NCI-H526 treated with DMSO at 0.1 percent for 48 hours (cell line): Measurements from ENCODE around the gene SAPCD1.

Experiments
- DNase-seq: peaks from one replicate; lab custom pipeline; 2025; lab: John Stamatoyannopoulos, UW

Gene SAPCD1

GRCh38 chr6:31729515-31729978 lies 32.9 kb upstream of the SAPCD1 start:
- DNase-seq, result peak; percentile 69

- DNase-seq, result peak; percentile 66
Measured at GRCh38 chr6:31729979-31730630, 32.4 kb upstream of the SAPCD1 start.

GRCh38 chr6:31730631-31731086 lies 31.8 kb upstream of the SAPCD1 start:
- no peak for DNase-seq

GRCh38 chr6:31732029-31732428 lies 30.4 kb upstream of the SAPCD1 start:
- DNase-seq, result no peak

GRCh38 chr6:31733734-31734133 lies 28.7 kb upstream of the SAPCD1 start:
- DNase-seq, result no peak

GRCh38 chr6:31734247-31734820 lies 28.1 kb upstream of the SAPCD1 start:
- no peak for DNase-seq

GRCh38 chr6:31734821-31735406 lies 27.5 kb upstream of the SAPCD1 start:
- DNase-seq, result no peak

GRCh38 chr6:31736021-31736767 lies 26.3 kb upstream of the SAPCD1 start, which contains the start of gene CLIC1:
CLIC1 (minus strand) TSS chr6:31736530; CDS start chr6:31736300, 230 bp downstream.
- peak; percentile 56 for DNase-seq

GRCh38 chr6:31736768-31737314 lies 25.6 kb upstream of the SAPCD1 start:
- no peak for DNase-seq

GRCh38 chr6:31737315-31737990 lies 25.0 kb upstream of the SAPCD1 start:
- no peak for DNase-seq

GRCh38 chr6:31737991-31738979 lies 24.2 kb upstream of the SAPCD1 start:
- DNase-seq, result peak; percentile 48

- DNase-seq, result peak; percentile 97
Measured at GRCh38 chr6:31739639-31740396, 22.6 kb upstream of the SAPCD1 start, which contains the start of gene MSH5. MSH5 (plus strand) TSS chr6:31740005; CDS start chr6:31740467, 462 bp downstream.

- no peak for DNase-seq
Measured at GRCh38 chr6:31740397-31741223, 21.8 kb upstream of the SAPCD1 start.

- DNase-seq, result no peak
Measured at GRCh38 chr6:31741815-31742214, 20.6 kb upstream of the SAPCD1 start.

GRCh38 chr6:31742894-31743293 lies 19.6 kb upstream of the SAPCD1 start:
- DNase-seq, result no peak

- DNase-seq, result no peak
Measured at GRCh38 chr6:31744422-31744821, 18.0 kb upstream of the SAPCD1 start.

- DNase-seq, result no peak
Measured at GRCh38 chr6:31749301-31750036, 13.0 kb upstream of the SAPCD1 start.
